ENCODE data around the gene KLHDC7B.
A peak's percentile ranks its signal among the peaks of the same experiment; 100 is the strongest.
"Not testable (repeated sequence)": the region's sequence is repeated elsewhere in the genome, so short reads cannot be mapped to it uniquely, and the experiment has no call there.

The KLHDC7B gene

GRCh38 chr22:50517495-50518260, 28.0 kb upstream of the KLHDC7B start:
- DNase-seq = no peak

GRCh38 chr22:50518606-50519005, 27.1 kb upstream of the KLHDC7B start:
- DNase-seq = no peak

- DNase-seq = no peak
Measured at GRCh38 chr22:50519151-50519550, 26.5 kb upstream of the KLHDC7B start.

GRCh38 chr22:50520184-50520583, 25.5 kb upstream of the KLHDC7B start:
- not testable (repeated sequence) for DNase-seq

GRCh38 chr22:50520826-50521453, 24.8 kb upstream of the KLHDC7B start:
- DNase-seq = no peak

GRCh38 chr22:50521710-50522109, 24.0 kb upstream of the KLHDC7B start:
- no peak for DNase-seq

GRCh38 chr22:50522208-50522805, 23.4 kb upstream of the KLHDC7B start:
- no peak for DNase-seq

- DNase-seq = no peak
Measured at GRCh38 chr22:50522806-50523438, 22.8 kb upstream of the KLHDC7B start.

GRCh38 chr22:50523458-50523805, 22.3 kb upstream of the KLHDC7B start:
- DNase-seq = no peak

GRCh38 chr22:50523806-50524675, 21.7 kb upstream of the KLHDC7B start:
- DNase-seq = peak in 1 of 3 experiments; percentile 31

- DNase-seq = no peak
Measured at GRCh38 chr22:50524676-50525103, 21.0 kb upstream of the KLHDC7B start.

GRCh38 chr22:50525104-50525857, 20.4 kb upstream of the KLHDC7B start, which contains the start of gene SCO2:
Gene SCO2, minus strand, starts transcription at chr22:50525598. Its CDS starts 1,187 bp downstream, at chr22:50524411.
- peak; percentile 85 to 96 (median 95) for DNase-seq

GRCh38 chr22:50525858-50526107, 19.9 kb upstream of the KLHDC7B start:
- DNase-seq = peak in 1 of 3 experiments; percentile 91

GRCh38 chr22:50526108-50526833, 19.4 kb upstream of the KLHDC7B start:
- peak; percentile 7 to 90 (median 86) for DNase-seq

GRCh38 chr22:50526834-50527801, 18.6 kb upstream of the KLHDC7B start:
- peak in 2 of 3 experiments; percentile 41 to 58 for DNase-seq

GRCh38 chr22:50527921-50528681, 17.6 kb upstream of the KLHDC7B start:
- peak in 1 of 3 experiments; percentile 22 for DNase-seq

GRCh38 chr22:50528682-50529415, 16.9 kb upstream of the KLHDC7B start:
- peak in 1 of 3 experiments; percentile 22 for DNase-seq

GRCh38 chr22:50529416-50529896, 16.2 kb upstream of the KLHDC7B start:
- DNase-seq = no peak

Data from NCI-H1417 (cell line).